Nephron progenitor cell (in vitro differentiated cells): ENCODE results near the gene TM9SF4.
"Not testable (repeated sequence)": the region's sequence is repeated elsewhere in the genome, so short reads cannot be mapped to it uniquely, and the experiment has no call there.

Source experiments
- DNase-seq: peaks from one replicate; pipeline ENCODE4 v3.0.0; 2021
- H3K27ac Mint-ChIP-seq: 2 replicates; pipeline ENCODE4 v1.8.0; 2021; ENCODE audit warnings: mild to moderate bottlenecking, moderate library complexity, mixed read lengths
- H3K27me3 Mint-ChIP-seq: 2 replicates; pipeline ENCODE4 v1.8.0; 2021; ENCODE audit warnings: mild to moderate bottlenecking, low read depth, mixed read lengths; ENCODE audit not compliant: poor library complexity
- H3K36me3 Mint-ChIP-seq: 2 replicates; pipeline ENCODE4 v1.8.0; 2021; ENCODE audit warnings: low read depth, mixed read lengths
- H3K4me1 Mint-ChIP-seq: 2 replicates; pipeline ENCODE4 v1.8.0; 2021; ENCODE audit warnings: mixed read lengths
- H3K4me3 Mint-ChIP-seq: 2 replicates; pipeline ENCODE4 v1.8.0; 2021; ENCODE audit warnings: mild to moderate bottlenecking, moderate library complexity, mixed read lengths
- H3K9me3 Mint-ChIP-seq: 2 replicates; pipeline ENCODE4 v1.8.0; 2021; ENCODE audit warnings: mild to moderate bottlenecking, moderate library complexity, mixed read lengths
- CTCF ChIP-seq: fragments of 200-600 bp; sonication (generic); IDR thresholded peaks from 2 replicates; pipeline ENCODE4 v1.5.0; 2021; ENCODE audit warnings: antibody characterized with exemption

Gene TM9SF4

GRCh38 chr20:32164984-32165735 lies 55.6 kb downstream of the TM9SF4 start:
- H3K27ac Mint-ChIP-seq, result peak overlapping the region; percentile 83
- no peak overlapping the region for H3K4me3 Mint-ChIP-seq
- no peak for DNase-seq
- H3K9me3 Mint-ChIP-seq, result no peaks in the 10 kb centered on the region
- peaks cover 2% of the 10 kb centered on the region for H3K27me3 Mint-ChIP-seq
- peaks cover 29% of the 10 kb centered on the region for H3K4me1 Mint-ChIP-seq
- TF ChIP-seq CTCF, result no peak
- peaks cover 43% of the 10 kb centered on the region for H3K36me3 Mint-ChIP-seq

DNA sequence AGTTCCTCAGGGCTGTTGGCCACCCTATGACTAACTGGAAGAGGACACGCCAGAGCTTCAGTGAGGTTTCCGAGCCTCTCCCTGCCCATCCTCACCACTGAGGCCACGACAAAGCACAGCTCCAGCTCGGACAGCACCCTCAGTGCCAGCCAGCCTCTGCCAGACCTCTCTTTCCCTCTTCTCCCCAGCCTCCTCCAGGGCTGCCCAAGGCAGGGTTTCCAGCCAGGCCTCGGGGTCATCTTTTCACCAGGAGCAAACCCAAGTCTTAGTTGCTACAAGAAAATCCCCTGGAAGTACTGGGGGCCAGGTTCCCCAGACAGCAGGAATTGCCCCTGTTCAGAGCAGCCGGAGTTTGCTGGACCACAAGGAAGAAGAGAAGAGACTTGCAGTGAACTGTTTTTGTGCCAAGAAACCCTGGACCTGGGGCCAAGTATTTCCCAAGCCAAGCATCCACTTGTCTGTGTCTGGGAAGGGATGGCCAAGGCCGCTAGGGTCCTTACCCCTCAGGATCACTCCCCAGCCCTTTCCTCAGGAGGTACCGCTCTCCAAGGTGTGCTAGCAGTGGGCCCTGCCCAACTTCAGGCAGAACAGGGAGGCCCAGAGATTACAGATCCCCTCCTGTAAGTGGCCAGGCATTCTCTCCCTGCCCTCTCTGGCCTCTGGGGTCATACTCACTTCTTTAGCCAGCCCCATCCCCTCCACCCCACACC lies 56.5 kb downstream of the TM9SF4 start:
- no peak for TF ChIP-seq CTCF
- Mint-ChIP-seq H3K27me3 (peaks cover 2% of the 10 kb centered on the region), H3K4me3 (no peak overlapping the region), H3K36me3 (peaks cover 38% of the 10 kb centered on the region), H3K9me3 (no peaks in the 10 kb centered on the region), H3K27ac (peak overlapping the region; percentile 91), H3K4me1 (peaks cover 33% of the 10 kb centered on the region)
- no peak for DNase-seq

GRCh38 chr20:32167552-32167951 lies 58.0 kb downstream of the TM9SF4 start:
- H3K27me3 Mint-ChIP-seq, result peaks cover 2% of the 10 kb centered on the region
- H3K36me3 Mint-ChIP-seq, result peaks cover 23% of the 10 kb centered on the region
- H3K9me3 Mint-ChIP-seq, result no peaks in the 10 kb centered on the region
- peaks cover 33% of the 10 kb centered on the region for H3K4me1 Mint-ChIP-seq
- H3K27ac Mint-ChIP-seq, result peak overlapping the region; percentile 34
- no peak for DNase-seq
- TF ChIP-seq CTCF, result no peak
- H3K4me3 Mint-ChIP-seq, result no peak overlapping the region

- H3K36me3 Mint-ChIP-seq, result peaks cover 19% of the 10 kb centered on the region
- H3K4me1 Mint-ChIP-seq, result peaks cover 33% of the 10 kb centered on the region
- peaks cover under 1% of the 10 kb centered on the region for H3K27me3 Mint-ChIP-seq
- no peak overlapping the region for H3K4me3 Mint-ChIP-seq
- no peak for TF ChIP-seq CTCF
- no peaks in the 10 kb centered on the region for H3K9me3 Mint-ChIP-seq
- DNase-seq, result peak; percentile 30
- no peak overlapping the region for H3K27ac Mint-ChIP-seq
Measured at GRCh38 chr20:32168184-32168910, 58.8 kb downstream of the TM9SF4 start.

DNA sequence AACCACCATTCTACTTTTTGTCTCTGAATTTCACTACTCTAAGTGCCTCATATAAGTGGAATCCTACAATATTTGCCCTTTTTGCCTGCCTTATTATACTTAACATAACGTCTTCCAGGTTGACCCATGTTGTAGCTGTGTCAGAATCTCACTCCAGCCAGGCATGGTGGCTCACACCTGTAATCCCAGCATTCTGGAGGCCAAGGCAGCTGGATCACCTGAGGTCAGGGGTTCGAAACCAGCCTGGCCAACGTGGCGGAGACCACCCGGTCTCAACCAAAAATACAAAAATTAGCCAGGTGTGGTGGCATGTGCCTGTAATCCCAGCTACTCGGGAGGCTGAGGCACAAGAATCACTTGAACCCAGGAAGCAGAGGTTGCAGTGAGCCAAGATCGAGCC lies 68.2 kb downstream of the TM9SF4 start:
- H3K4me1 Mint-ChIP-seq, DNase-seq, H3K27me3 Mint-ChIP-seq, H3K4me3 Mint-ChIP-seq, H3K27ac Mint-ChIP-seq: not testable (repeated sequence)
- Mint-ChIP-seq H3K36me3 (peaks cover 35% of the 10 kb centered on the region), H3K9me3 (peaks cover 30% of the 10 kb centered on the region)

- peaks cover 20% of the 10 kb centered on the region for H3K9me3 Mint-ChIP-seq
- no peak for DNase-seq
- H3K4me3 Mint-ChIP-seq, result no peak overlapping the region
- H3K27me3 Mint-ChIP-seq, result no peaks in the 10 kb centered on the region
- peaks cover 25% of the 10 kb centered on the region for H3K36me3 Mint-ChIP-seq
- no peaks in the 10 kb centered on the region for H3K4me1 Mint-ChIP-seq
- H3K27ac Mint-ChIP-seq, result peak overlapping the region; percentile 72
- no peak for TF ChIP-seq CTCF
Measured at GRCh38 chr20:32179515-32179914, 70.0 kb downstream of the TM9SF4 start.
